Tibial artery (tissue), 4 donors: ENCODE results near the gene PDE5A.
"Not testable (repeated sequence)": the region's sequence is repeated elsewhere in the genome, so short reads cannot be mapped to it uniquely, and the experiment has no call there.

Experiments
- DNase-seq, 2 donors: peaks; one replicate each; pipeline ENCODE4 v3.0.0-alpha.2; 2019
- H3K27ac ChIP-seq, 2 donors: fragments of 200-600 bp; sonication (generic) in 1 of 2; 1 replicate in 1 of 2; 2 replicates in 1 of 2; pipeline ENCODE4 v1.5.1; 2018 to 2019; ENCODE audit warnings: mild to moderate bottlenecking in 1 of 2
- H3K27me3 ChIP-seq, 2 donors: fragments of 200-600 bp; sonication (generic) in 1 of 2; one replicate each; pipeline versions ENCODE4 v1.5.1 to v1.6.0; 2016 to 2019
- H3K36me3 ChIP-seq, 3 donors: fragments of 200-600 bp; sonication (generic) in 2 of 3; one replicate each; pipeline ENCODE4 v1.5.1; 2016 to 2019; ENCODE audit warnings: mild to moderate bottlenecking in 2 of 3
- H3K4me1 ChIP-seq, 4 donors: fragments of 200-600 bp; sonication (generic) in 2 of 4; 1 replicate in 3 of 4; 2 replicates in 1 of 4; pipeline ENCODE4 v1.5.1; 2016 to 2019
- H3K4me3 ChIP-seq, 2 donors: fragments of 200-600 bp; sonication (generic) in 1 of 2; 1 replicate in 1 of 2; 2 replicates in 1 of 2; pipeline ENCODE4 v1.5.1; 2018 to 2019; ENCODE audit warnings: mild to moderate bottlenecking in 2 of 2
- H3K9me3 ChIP-seq, 3 donors: fragments of 200-600 bp; sonication (generic) in 1 of 3; one replicate each; pipeline ENCODE4 v1.5.1; 2016 to 2019
- intact Hi-C: fragments of 100-400 bp; cut with DNase I; formaldehyde crosslinking; loops from one replicate; pipeline ENCODE4 v1.15.0; 2023; ENCODE audit warnings: low total_unique reads
- TF ChIP-seq, protein P1 (sequence below), 2 experiments: fragments of 200-600 bp in 1 of 2; fragments of 450-650 bp in 1 of 2; IDR thresholded peaks; one replicate each; pipeline ENCODE4 v1.5.1; 2017 to 2019; ENCODE audit warnings: antibody characterized with exemption in 2 of 2, mild to moderate bottlenecking in 1 of 2, moderate library complexity in 1 of 2

Gene PDE5A

DNA sequence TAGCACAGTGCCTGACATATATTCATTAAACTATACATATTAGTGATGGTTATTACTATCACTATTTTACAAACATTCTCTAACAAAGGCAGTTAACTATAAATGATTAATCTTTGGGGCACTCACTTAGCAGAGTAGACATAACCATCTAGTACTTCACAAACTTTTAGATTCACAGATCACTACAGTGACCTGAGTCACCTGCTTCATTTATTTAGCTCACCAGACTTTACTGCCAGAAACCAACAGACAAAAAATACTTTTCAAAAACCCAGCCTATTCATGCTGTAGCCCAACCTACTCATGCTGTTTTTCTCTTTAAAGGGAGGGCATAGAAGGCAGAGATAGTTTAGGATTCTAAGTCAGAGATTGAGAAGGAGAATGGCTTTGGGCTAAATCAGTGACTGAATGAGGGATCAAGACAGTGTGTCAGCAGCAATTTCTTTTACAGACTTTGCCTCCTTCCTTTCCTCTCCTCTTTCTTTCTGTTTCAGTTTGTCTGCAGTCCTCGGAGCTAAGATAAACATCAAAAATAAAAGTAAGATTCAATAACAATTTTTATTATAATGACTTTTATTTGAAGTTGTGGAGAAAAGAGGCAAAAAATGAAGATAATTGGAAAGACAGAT is 34.7 kb upstream of the PDE5A start:
- Histone ChIP-seq H3K27ac (peak overlapping the region; percentile 42 to 67), H3K4me3 (peak overlapping the region; percentile 29 to 30), H3K4me1 (peaks cover 0 to 28% (median 3%) of the 10 kb centered on the region in 4 donors), H3K27me3 (no peaks in the 10 kb centered on the region), H3K9me3 (no peaks in the 10 kb centered on the region), H3K36me3 (no peaks in the 10 kb centered on the region)
- TF ChIP-seq, protein P1, sequence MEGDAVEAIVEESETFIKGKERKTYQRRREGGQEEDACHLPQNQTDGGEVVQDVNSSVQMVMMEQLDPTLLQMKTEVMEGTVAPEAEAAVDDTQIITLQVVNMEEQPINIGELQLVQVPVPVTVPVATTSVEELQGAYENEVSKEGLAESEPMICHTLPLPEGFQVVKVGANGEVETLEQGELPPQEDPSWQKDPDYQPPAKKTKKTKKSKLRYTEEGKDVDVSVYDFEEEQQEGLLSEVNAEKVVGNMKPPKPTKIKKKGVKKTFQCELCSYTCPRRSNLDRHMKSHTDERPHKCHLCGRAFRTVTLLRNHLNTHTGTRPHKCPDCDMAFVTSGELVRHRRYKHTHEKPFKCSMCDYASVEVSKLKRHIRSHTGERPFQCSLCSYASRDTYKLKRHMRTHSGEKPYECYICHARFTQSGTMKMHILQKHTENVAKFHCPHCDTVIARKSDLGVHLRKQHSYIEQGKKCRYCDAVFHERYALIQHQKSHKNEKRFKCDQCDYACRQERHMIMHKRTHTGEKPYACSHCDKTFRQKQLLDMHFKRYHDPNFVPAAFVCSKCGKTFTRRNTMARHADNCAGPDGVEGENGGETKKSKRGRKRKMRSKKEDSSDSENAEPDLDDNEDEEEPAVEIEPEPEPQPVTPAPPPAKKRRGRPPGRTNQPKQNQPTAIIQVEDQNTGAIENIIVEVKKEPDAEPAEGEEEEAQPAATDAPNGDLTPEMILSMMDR (IDR thresholded peaks at IDR 0.05): no peak
- no peak for DNase-seq
- intact Hi-C loops: no loop called here

DNA sequence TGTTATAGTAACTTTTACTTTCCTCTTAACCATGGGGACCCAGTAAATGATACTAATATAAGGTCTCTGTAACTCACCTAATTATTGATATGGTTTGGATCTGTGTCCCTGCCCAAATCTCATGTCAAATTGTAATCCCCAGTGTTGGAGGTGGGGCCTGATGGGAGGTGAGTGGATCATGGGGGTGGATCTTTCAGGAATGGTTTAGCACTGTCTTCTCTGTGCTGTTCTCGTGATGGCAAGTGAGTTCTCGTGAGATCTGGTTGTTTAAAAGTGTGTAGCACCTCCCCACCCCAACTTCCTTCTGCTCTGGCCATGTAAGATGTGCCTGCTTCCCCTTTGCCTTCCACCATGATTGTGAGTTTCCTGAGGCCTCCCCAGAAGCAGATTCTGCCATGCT is 34.0 kb upstream of the PDE5A start:
- intact Hi-C loops, H3K9me3 ChIP-seq, H3K27me3 ChIP-seq, H3K4me3 ChIP-seq, H3K36me3 ChIP-seq, DNase-seq: not testable (repeated sequence)
- Histone ChIP-seq H3K27ac (peak overlapping the region in 1 of 2 donors; percentile 67), H3K4me1 (peaks cover 0 to 28% (median 3%) of the 10 kb centered on the region in 4 donors)

DNA sequence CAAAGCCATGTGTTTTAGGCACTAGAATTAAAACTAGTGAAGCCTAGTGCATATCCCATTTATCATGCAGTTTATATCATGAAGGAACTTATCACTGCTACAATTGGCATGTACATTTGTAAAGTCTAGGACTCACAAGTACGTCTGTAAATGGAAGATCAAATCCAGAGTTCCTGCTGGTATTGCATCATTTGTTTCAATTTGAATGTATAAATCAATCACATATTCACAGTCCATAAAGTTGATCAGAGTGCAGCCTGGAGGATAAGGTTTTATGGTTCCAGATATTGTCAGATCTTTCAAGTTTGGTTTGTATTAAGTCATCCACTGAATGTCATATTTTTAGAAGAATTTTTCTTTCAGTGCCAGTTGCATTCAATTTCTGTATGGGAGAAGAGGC is 32.6 kb upstream of the PDE5A start:
- Histone ChIP-seq H3K27ac (no peak overlapping the region), H3K27me3 (no peaks in the 10 kb centered on the region), H3K9me3 (no peaks in the 10 kb centered on the region), H3K36me3 (no peaks in the 10 kb centered on the region), H3K4me1 (peaks cover 0 to 41% (median 4%) of the 10 kb centered on the region in 4 donors), H3K4me3 (no peak overlapping the region)
- intact Hi-C loops: no loop called here
- no peak for DNase-seq
- TF ChIP-seq, protein P1 (IDR thresholded peaks at IDR 0.05): no peak

DNA sequence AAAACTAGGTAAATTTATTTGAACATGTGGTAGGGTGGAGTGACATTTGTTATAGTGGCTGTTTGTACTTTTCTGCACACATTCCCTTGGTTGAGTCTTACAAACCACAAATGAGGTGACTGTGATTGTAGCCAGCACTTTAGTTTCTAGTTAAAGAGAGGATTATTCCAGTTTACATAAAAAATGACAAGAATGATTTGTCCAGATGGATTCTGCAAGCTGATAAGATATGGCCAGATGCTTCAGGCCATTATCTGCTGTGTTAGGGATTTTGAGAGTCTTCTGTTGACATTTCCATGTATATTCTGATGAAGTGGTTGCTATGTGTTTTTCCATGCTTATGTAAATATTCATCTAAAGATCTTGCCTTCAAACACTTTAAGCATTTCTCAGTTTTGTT is 31.0 kb upstream of the PDE5A start:
- Histone ChIP-seq H3K9me3 (no peaks in the 10 kb centered on the region), H3K4me1 (peaks cover 0 to 48% (median 8%) of the 10 kb centered on the region in 4 donors), H3K4me3 (no peak overlapping the region), H3K36me3 (no peaks in the 10 kb centered on the region), H3K27me3 (no peaks in the 10 kb centered on the region), H3K27ac (no peak overlapping the region)
- TF ChIP-seq, protein P1 (IDR thresholded peaks at IDR 0.05): no peak
- intact Hi-C loops: no loop called here
- no peak for DNase-seq

DNA sequence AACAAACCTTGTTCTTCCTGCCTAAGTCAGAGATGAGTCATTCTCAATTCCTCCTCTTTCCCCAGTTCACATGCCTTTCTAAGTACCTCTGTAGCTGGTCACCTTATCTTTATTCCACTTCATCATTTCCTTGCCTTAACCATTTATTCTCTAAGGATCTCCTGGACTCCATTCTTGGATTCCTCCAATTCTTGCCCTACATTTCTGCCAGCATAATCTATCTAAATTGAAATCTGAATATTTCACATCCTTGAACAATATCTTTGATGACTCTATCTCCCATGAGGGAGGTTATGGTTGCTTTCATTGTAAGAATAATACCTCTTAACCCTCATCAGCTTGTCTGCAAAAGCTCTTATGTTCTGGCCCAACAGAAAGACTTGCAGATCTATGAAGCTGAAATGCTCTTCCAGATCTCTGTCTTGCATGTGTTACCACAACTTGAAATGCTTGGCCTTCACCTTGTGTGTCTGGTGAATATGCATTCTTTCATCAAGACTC is 28.6 kb upstream of the PDE5A start:
- Histone ChIP-seq H3K4me1 (peaks cover 0 to 51% (median 7%) of the 10 kb centered on the region in 4 donors), H3K27ac (peak overlapping the region; percentile 54 to 67), H3K27me3 (no peaks in the 10 kb centered on the region), H3K36me3 (no peaks in the 10 kb centered on the region), H3K4me3 (no peak overlapping the region), H3K9me3 (no peaks in the 10 kb centered on the region)
- TF ChIP-seq, protein P1 (IDR thresholded peaks at IDR 0.05): no peak
- intact Hi-C loops: no loop called here
- no peak for DNase-seq

DNA sequence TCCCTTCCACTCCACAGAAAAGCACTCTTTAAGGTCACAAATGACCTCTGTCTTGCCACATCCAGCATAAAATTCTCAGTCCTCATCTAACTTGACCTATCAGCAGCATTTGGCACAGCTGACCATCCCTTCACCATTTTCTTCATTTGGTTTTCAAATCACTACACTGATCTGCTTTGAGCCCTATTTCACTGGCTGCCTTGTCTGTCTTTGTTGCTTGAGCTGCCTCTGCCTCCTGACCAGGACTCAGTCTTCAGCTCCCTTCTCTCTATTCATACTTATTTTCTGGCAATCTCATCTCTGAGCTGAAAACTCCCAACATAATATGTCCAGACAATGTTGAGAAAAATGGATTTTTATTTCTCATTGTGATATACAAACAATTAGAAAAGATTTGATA is 27.7 kb upstream of the PDE5A start:
- H3K9me3 ChIP-seq: no peaks in the 10 kb centered on the region
- H3K27ac ChIP-seq: peak overlapping the region; percentile 54 to 67
- no peaks in the 10 kb centered on the region for H3K27me3 ChIP-seq
- TF ChIP-seq, protein P1 (IDR thresholded peaks at IDR 0.05): no peak
- H3K36me3 ChIP-seq: no peaks in the 10 kb centered on the region
- no peak for DNase-seq
- H3K4me1 ChIP-seq: peaks cover 0 to 51% (median 7%) of the 10 kb centered on the region in 4 donors
- no peak overlapping the region for H3K4me3 ChIP-seq
- intact Hi-C loops: no loop called here
